Measurements from ENCODE around the gene PPP1R9A.

- TF ChIP-seq GATA2 (IDR thresholded peaks at IDR 0.05; ENCODE audit: low read depth, low read length) (no peak), GATA3 (IDR thresholded peaks at IDR 0.05; ENCODE audit: low read depth, low read length) (no peak)
Observed at GRCh38 chr7:95246831-95247370, 339.5 kb downstream of the PPP1R9A start.

Measured in SH-SY5Y (cell line).